Activated CD8-positive, alpha-beta T cell treated with anti-CD3 and anti-CD28 coated beads for 36 hours (primary cell): ENCODE data around the gene TMEM31. TPM values are rescaled to one million over a fixed set of nuclear protein-coding genes. Genes with fewer than 3 reads are reported as not detected.

ENCODE experiments used
- ATAC-seq: fragments of 200-7000 bp; cut with Tn5 transposase; one replicate; pipeline ENCODE4 v1.10.0; 2021; ENCODE audit warnings: mild to moderate bottlenecking, moderate library complexity
- CTCF ChIA-PET: fragments of 350-600 bp; sonication (Branson Sonifier 250); formaldehyde crosslinking; loops from one replicate; lab custom pipeline; 2021; ENCODE audit warnings: antibody characterized with exemption; lab: Charles Lee
- POLR2A ChIA-PET: fragments of 350-600 bp; sonication (Branson Sonifier 250); formaldehyde crosslinking; loops from one replicate; lab custom pipeline; 2021; ENCODE audit warnings: antibody characterized with exemption; lab: Charles Lee
- DNase-seq: peaks from one replicate; pipeline ENCODE4 v3.0.0-alpha.2; 2020
- H3K27ac Mint-ChIP-seq: one replicate; pipeline ENCODE4 v1.8.0; 2021; ENCODE audit warnings: mild to moderate bottlenecking, mixed read lengths
- H3K27me3 Mint-ChIP-seq: one replicate; pipeline ENCODE4 v1.8.0; 2021; ENCODE audit warnings: mixed read lengths
- H3K36me3 Mint-ChIP-seq: one replicate; pipeline ENCODE4 v1.8.0; 2021; ENCODE audit warnings: low read depth, mixed read lengths
- H3K4me1 Mint-ChIP-seq: one replicate; pipeline ENCODE4 v1.8.0; 2021; ENCODE audit warnings: low read depth, mixed read lengths
- H3K4me3 Mint-ChIP-seq: one replicate; pipeline ENCODE4 v1.8.0; 2021; ENCODE audit warnings: mild to moderate bottlenecking, moderate library complexity, mixed read lengths
- H3K9me3 Mint-ChIP-seq: one replicate; pipeline ENCODE4 v1.8.0; 2021; ENCODE audit warnings: mixed read lengths
- CTCF ChIP-seq: fragments of 200-600 bp; IDR thresholded peaks from one replicate; pipeline ENCODE4 v1.8.0; 2022; ENCODE audit warnings: antibody characterized with exemption, mild to moderate bottlenecking
- intact Hi-C: fragments of 100-400 bp; cut with micrococcal nuclease; formaldehyde crosslinking; loops from one replicate; pipeline ENCODE4 v1.10.0; 2022
- total RNA-seq, 2 experiments: library from RNA; stranded (reverse); gene quantifications; one replicate each; pipeline ENCODE4 v1.2.3, GENCODE V29; 2021

Gene TMEM31
- total RNA-seq: 1 to 10 TPM in 1 of 2 experiments, under 1 TPM in 1; 0.52 to 1.1 TPM

- Mint-ChIP-seq H3K27me3 (no peaks in the 10 kb centered on the region), H3K27ac (no peak within 1 kb of the TSS), H3K4me1 (no peaks in the 10 kb centered on the region), H3K4me3 (no peak within 1 kb of the TSS), H3K36me3 (no peaks in the 10 kb centered on the region), H3K9me3 (no peaks in the 10 kb centered on the region)
- CTCF ChIA-PET: interaction anchor here (0.8 to 2.5 kb wide), 6 partner anchors 8 to 190 kb away, joined by 3 to 15 read pairs (median 4); no protein-coding TSS in a partner anchor
- no peak for ATAC-seq
- intact Hi-C loops: loop anchor here (5.0 kb wide), 1 partner anchor 107 kb away; no protein-coding TSS in a partner anchor
- DNase-seq: no peak
- POLR2A ChIA-PET: no interaction called here
- TF ChIP-seq CTCF: no peak
Observed at GRCh38 chrX:103710609-103711008, at the start of gene TMEM31. Gene TMEM31, plus strand, starts transcription at chrX:103710909. Its CDS starts 1,350 bp downstream, at chrX:103712259.

GRCh38 chrX:103663981-103664762, 46.5 kb upstream of the TMEM31 start:
- Mint-ChIP-seq H3K36me3 (no peaks in the 10 kb centered on the region), H3K4me1 (peaks cover 3% of the 10 kb centered on the region), H3K4me3 (no peak overlapping the region), H3K27me3 (peaks cover 11% of the 10 kb centered on the region), H3K27ac (no peak overlapping the region), H3K9me3 (no peaks in the 10 kb centered on the region)
- DNase-seq (no peak), ATAC-seq (no peak)
- ChIA-PET CTCF (interaction anchor here (1.5 kb wide), 1 partner anchor 131 kb away, joined by 3 read pairs; no protein-coding TSS in a partner anchor), POLR2A (no interaction called here)
- TF ChIP-seq CTCF: no peak
- intact Hi-C loops: no loop called here

GRCh38 chrX:103666202-103667107, 44.3 kb upstream of the TMEM31 start:
- ATAC-seq: no peak
- Mint-ChIP-seq H3K27ac (no peak overlapping the region), H3K9me3 (no peaks in the 10 kb centered on the region), H3K36me3 (no peaks in the 10 kb centered on the region), H3K4me3 (no peak overlapping the region), H3K27me3 (peaks cover 11% of the 10 kb centered on the region), H3K4me1 (peaks cover 3% of the 10 kb centered on the region)
- ChIA-PET POLR2A (no interaction called here), CTCF (interaction anchor here (1.2 kb wide), 1 partner anchor 133 kb away, joined by 3 read pairs; no protein-coding TSS in a partner anchor)
- no peak for TF ChIP-seq CTCF
- intact Hi-C loops: no loop called here
- DNase-seq: no peak

- DNase-seq: no peak
Observed at GRCh38 chrX:103669745-103670144, 41.0 kb upstream of the TMEM31 start.

More at GRCh38 chrX:103669745-103670144, 41.0 kb upstream of the TMEM31 start:
- Mint-ChIP-seq H3K4me1 (no peaks in the 10 kb centered on the region), H3K27me3 (peaks cover under 1% of the 10 kb centered on the region), H3K4me3 (no peak overlapping the region), H3K36me3 (no peaks in the 10 kb centered on the region), H3K9me3 (no peaks in the 10 kb centered on the region), H3K27ac (no peak overlapping the region)
- ChIA-PET CTCF (no interaction called here), POLR2A (no interaction called here)
- no peak for ATAC-seq
- TF ChIP-seq CTCF: no peak
- intact Hi-C loops: no loop called here
